ENCODE measurements around the gene ADGRA1. TPM values are rescaled to one million over a fixed set of nuclear protein-coding genes. Genes with fewer than 3 reads are reported as not detected.

The ADGRA1 gene
- total RNA-seq, 3 donors from 2014 or later (not counting 1 experiment from before 2014, with no cell fraction given): not detected

- Histone ChIP-seq H3K9me3 (ENCODE audit: control insufficient read depth, insufficient read depth, low read length) (no peaks in the 10 kb centered on the region), H3K4me1 (ENCODE audit: control insufficient read depth, insufficient read depth, low read length) (no peaks in the 10 kb centered on the region), H3K4me3 (ENCODE audit: low read length) (no peak overlapping the region), H3K27ac (ENCODE audit: low read length) (no peak overlapping the region), H3K27me3 (ENCODE audit: control insufficient read depth, insufficient read depth, low read length) (no peaks in the 10 kb centered on the region), H3K36me3 (ENCODE audit: control insufficient read depth, insufficient read depth, low read length) (no peaks in the 10 kb centered on the region)
- 86% methylated on average over 16 of the region's 16 CpGs for WGBS (ENCODE audit: insufficient coverage)
- ATAC-seq: no peak
- Mint-ChIP-seq H3K9me3 (no peaks in the 10 kb centered on the region), H3K36me3 (no peaks in the 10 kb centered on the region), H3K27ac (no peak overlapping the region), H3K4me1 (no peaks in the 10 kb centered on the region), H3K27me3 (ENCODE audit: low read depth in 2 of 2) (no peaks in the 10 kb centered on the region), H3K4me3 (no peak overlapping the region)
- intact Hi-C loops (cut with micrococcal nuclease): no loop called here
- no peak for TF ChIP-seq CTCF (IDR thresholded peaks at IDR 0.05)
- DNase-seq: no peak
Measured at GRCh38 chr10:133070405-133070804, 17.3 kb upstream of the ADGRA1 start.

DNA sequence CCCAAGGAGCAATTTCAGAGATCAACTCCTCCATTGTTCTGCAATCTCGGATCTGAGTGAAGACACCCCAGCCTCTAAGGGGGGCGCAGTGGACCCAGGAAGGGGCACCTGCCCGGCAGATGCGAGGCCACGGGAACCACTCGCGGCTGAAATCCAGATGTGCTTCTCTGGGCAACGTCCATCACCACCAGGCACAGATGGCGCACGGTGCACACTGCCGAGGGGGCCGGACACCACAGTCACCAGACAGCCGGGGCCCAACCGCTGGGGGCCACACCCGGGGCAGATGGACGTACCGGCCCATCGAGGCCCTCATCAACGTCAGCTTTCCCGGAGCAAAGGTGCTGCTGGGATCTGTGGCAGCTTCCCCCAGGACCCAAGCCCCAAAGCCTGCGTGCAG is 16.9 kb upstream of the ADGRA1 start:
- no peak overlapping the region for H3K4me3 Mint-ChIP-seq
- H3K4me1 Mint-ChIP-seq: no peaks in the 10 kb centered on the region
- no peaks in the 10 kb centered on the region for H3K36me3 Mint-ChIP-seq
- Histone ChIP-seq H3K36me3 (ENCODE audit: control insufficient read depth, insufficient read depth, low read length) (no peaks in the 10 kb centered on the region), H3K4me3 (ENCODE audit: low read length) (no peak overlapping the region), H3K4me1 (ENCODE audit: control insufficient read depth, insufficient read depth, low read length) (no peaks in the 10 kb centered on the region), H3K9me3 (ENCODE audit: control insufficient read depth, insufficient read depth, low read length) (no peaks in the 10 kb centered on the region), H3K27ac (ENCODE audit: low read length) (no peak overlapping the region), H3K27me3 (ENCODE audit: control insufficient read depth, insufficient read depth, low read length) (no peaks in the 10 kb centered on the region)
- DNase-seq: no peak
- TF ChIP-seq CTCF (IDR thresholded peaks at IDR 0.05): no peak
- no peaks in the 10 kb centered on the region for H3K27me3 Mint-ChIP-seq (ENCODE audit: low read depth in 2 of 2)
- H3K9me3 Mint-ChIP-seq: no peaks in the 10 kb centered on the region
- H3K27ac Mint-ChIP-seq: no peak overlapping the region
- no peak for ATAC-seq
- 83% methylated on average over 21 of the region's 21 CpGs for WGBS (ENCODE audit: insufficient coverage)
- intact Hi-C loops (cut with micrococcal nuclease): no loop called here

DNA sequence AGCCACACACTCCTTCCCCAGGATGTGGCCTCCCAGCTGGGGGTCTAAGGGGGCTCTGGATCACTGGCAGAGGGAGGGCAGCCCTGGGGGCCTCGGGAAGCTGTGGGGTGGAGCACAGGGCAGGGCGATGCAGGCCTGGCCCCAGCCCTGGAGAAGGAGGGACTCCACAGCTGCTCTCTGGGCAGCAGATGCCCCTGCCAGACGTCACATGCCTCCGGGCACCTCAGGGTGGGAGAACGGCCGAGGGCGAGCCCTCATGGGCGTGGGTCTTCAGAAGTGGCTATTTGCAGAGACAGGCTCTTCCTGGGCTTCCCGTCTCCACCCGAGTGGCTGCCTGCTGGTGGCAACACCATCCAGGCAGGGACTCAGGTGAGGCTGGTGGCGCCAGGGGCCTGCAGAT is 16.0 kb upstream of the ADGRA1 start:
- H3K9me3 Mint-ChIP-seq: no peaks in the 10 kb centered on the region
- no peaks in the 10 kb centered on the region for H3K4me1 Mint-ChIP-seq
- no peak overlapping the region for H3K4me3 Mint-ChIP-seq
- Histone ChIP-seq H3K27me3 (ENCODE audit: control insufficient read depth, insufficient read depth, low read length) (no peaks in the 10 kb centered on the region), H3K9me3 (ENCODE audit: control insufficient read depth, insufficient read depth, low read length) (no peaks in the 10 kb centered on the region), H3K4me1 (ENCODE audit: control insufficient read depth, insufficient read depth, low read length) (no peaks in the 10 kb centered on the region), H3K27ac (ENCODE audit: low read length) (no peak overlapping the region), H3K36me3 (ENCODE audit: control insufficient read depth, insufficient read depth, low read length) (no peaks in the 10 kb centered on the region), H3K4me3 (ENCODE audit: low read length) (no peak overlapping the region)
- no peak for TF ChIP-seq CTCF (IDR thresholded peaks at IDR 0.05)
- no peaks in the 10 kb centered on the region for H3K27me3 Mint-ChIP-seq (ENCODE audit: low read depth in 2 of 2)
- DNase-seq (no peak), ATAC-seq (no peak)
- WGBS (ENCODE audit: insufficient coverage): 82% methylated on average over 11 of the region's 11 CpGs
- intact Hi-C loops (cut with micrococcal nuclease): no loop called here
- no peaks in the 10 kb centered on the region for H3K36me3 Mint-ChIP-seq
- H3K27ac Mint-ChIP-seq: no peak overlapping the region

DNA sequence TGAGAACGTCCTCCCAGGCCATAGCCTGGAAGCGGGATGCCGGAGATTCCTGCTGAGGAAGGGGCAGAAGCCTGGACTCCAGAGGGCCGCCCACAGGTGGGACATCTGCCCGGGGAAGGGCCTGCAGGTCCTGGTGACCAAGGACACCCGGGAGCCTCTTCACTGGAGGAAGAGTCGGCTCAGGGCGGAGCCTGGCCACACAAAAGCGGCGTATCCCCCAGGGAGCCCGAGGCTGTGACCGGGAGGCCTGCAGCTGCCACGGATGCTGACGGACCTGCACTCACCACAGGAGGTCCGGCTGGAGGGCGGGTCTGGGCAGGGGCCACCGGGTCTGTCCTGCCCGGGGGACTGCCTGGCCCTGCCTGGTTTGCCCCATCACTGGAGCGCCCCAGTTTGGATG is 15.5 kb upstream of the ADGRA1 start:
- no peak for DNase-seq
- WGBS (ENCODE audit: insufficient coverage): 80% methylated on average over 19 of the region's 19 CpGs
- Histone ChIP-seq H3K27ac (ENCODE audit: low read length) (no peak overlapping the region), H3K9me3 (ENCODE audit: control insufficient read depth, insufficient read depth, low read length) (no peaks in the 10 kb centered on the region), H3K4me1 (ENCODE audit: control insufficient read depth, insufficient read depth, low read length) (no peaks in the 10 kb centered on the region), H3K36me3 (ENCODE audit: control insufficient read depth, insufficient read depth, low read length) (no peaks in the 10 kb centered on the region), H3K4me3 (ENCODE audit: low read length) (no peak overlapping the region), H3K27me3 (ENCODE audit: control insufficient read depth, insufficient read depth, low read length) (no peaks in the 10 kb centered on the region)
- Mint-ChIP-seq H3K4me3 (no peak overlapping the region), H3K27ac (no peak overlapping the region), H3K9me3 (no peaks in the 10 kb centered on the region), H3K36me3 (no peaks in the 10 kb centered on the region), H3K4me1 (no peaks in the 10 kb centered on the region), H3K27me3 (ENCODE audit: low read depth in 2 of 2) (no peaks in the 10 kb centered on the region)
- ATAC-seq: no peak
- no peak for TF ChIP-seq CTCF (IDR thresholded peaks at IDR 0.05)
- intact Hi-C loops (cut with micrococcal nuclease): no loop called here
